GM12878 (cell line): ENCODE measurements around the gene AQP2. TPM values are rescaled to one million over a fixed set of nuclear protein-coding genes. Genes with fewer than 3 reads are reported as not detected.
A peak's percentile ranks its signal among the peaks of the same experiment; 100 is the strongest.

Source experiments
- ATF7 ChIP-seq: fragments of 450-650 bp; IDR thresholded peaks from 2 replicates; pipeline ENCODE4 v1.6.1; 2016; ENCODE audit warnings: low read depth, mild to moderate bottlenecking
- BHLHE40 ChIP-seq, 2 experiments: fragments of 450-650 bp in 1 of 2; IDR thresholded peaks; 2 replicates each; pipeline ENCODE4 v1.6.1; 2011 to 2017; ENCODE audit warnings: low read depth in 2 of 2, borderline replicate concordance in 1 of 2, improper control_type of control experiment in 1 of 2, low read length in 1 of 2, mild to moderate bottlenecking in 1 of 2
- CREB1 ChIP-seq: IDR thresholded peaks from 2 replicates; pipeline ENCODE4 v1.6.1; 2012; ENCODE audit warnings: low read depth, mild to moderate bottlenecking, inconsistent platforms
- CREM ChIP-seq: IDR thresholded peaks from 2 replicates; pipeline ENCODE4 v1.6.1; 2014; ENCODE audit warnings: antibody characterized with exemption, low read depth
- CTCF ChIP-seq, 3 experiments: IDR thresholded peaks in 2 of 3; conservative IDR thresholded peaks in 1 of 3; 2 replicates each; pipeline ENCODE4 v1.5.1; 2011; ENCODE audit warnings: low read depth in 3 of 3, low read length in 3 of 3, mild to moderate bottlenecking in 3 of 3, control low read depth in 2 of 3, moderate library complexity in 2 of 3, inconsistent platforms in 1 of 3, mixed read lengths in 1 of 3; ENCODE audit not compliant: control insufficient read depth in 2 of 3, insufficient read depth in 1 of 3; ENCODE audit errors: extremely low read depth in 1 of 3
- DPF2 ChIP-seq: fragments of 450-650 bp; IDR thresholded peaks from 2 replicates; pipeline ENCODE4 v1.6.1; 2017; ENCODE audit warnings: mild to moderate bottlenecking
- EED ChIP-seq: sonication (generic); IDR thresholded peaks from 2 replicates; pipeline ENCODE4 v1.6.1; 2016; ENCODE audit warnings: antibody characterized with exemption, low read depth
- ELK1 ChIP-seq: IDR thresholded peaks from 2 replicates; pipeline ENCODE4 v1.6.1; 2012; ENCODE audit warnings: low read depth, low read length, improper control_type of control experiment
- IKZF1 ChIP-seq: fragments of 450-650 bp; conservative IDR thresholded peaks from 2 replicates; pipeline ENCODE4 v1.6.1; 2017; ENCODE audit warnings: antibody characterized with exemption, mild to moderate bottlenecking
- KAT2A ChIP-seq: conservative IDR thresholded peaks from 2 replicates; pipeline ENCODE4 v1.6.1; 2011; ENCODE audit warnings: low read depth, low read length; ENCODE audit not compliant: control insufficient read depth
- LARP7 ChIP-seq: fragments of 450-650 bp; IDR thresholded peaks from 2 replicates; pipeline ENCODE4 v1.6.1; 2017; ENCODE audit warnings: mild to moderate bottlenecking
- MTA2 ChIP-seq: fragments of 450-650 bp; IDR thresholded peaks from 2 replicates; pipeline ENCODE4 v1.6.1; 2016; ENCODE audit warnings: low read depth, mild to moderate bottlenecking, moderate library complexity
- MXI1 ChIP-seq: fragments of 150-350 bp; IDR thresholded peaks from 2 replicates; pipeline ENCODE4 v1.6.1; 2011; ENCODE audit warnings: low read depth, mild to moderate bottlenecking, inconsistent platforms, low read length, improper control_type of control experiment
- NBN ChIP-seq: fragments of 450-650 bp; IDR thresholded peaks from 2 replicates; pipeline ENCODE4 v1.6.1; 2016
- NKRF ChIP-seq: fragments of 450-650 bp; conservative IDR thresholded peaks from 2 replicates; pipeline ENCODE4 v1.6.1; 2017; ENCODE audit warnings: mild to moderate bottlenecking, moderate library complexity
- PBX3 ChIP-seq: IDR thresholded peaks from 2 replicates; pipeline ENCODE4 v1.6.1; 2011; ENCODE audit warnings: mild to moderate bottlenecking, low read depth, low read length, moderate library complexity; ENCODE audit not compliant: insufficient replicate concordance
- PKNOX1 ChIP-seq: fragments of 450-650 bp; IDR thresholded peaks from 2 replicates; pipeline ENCODE4 v1.6.1; 2016; ENCODE audit warnings: mild to moderate bottlenecking
- RUNX3 ChIP-seq: IDR thresholded peaks from 2 replicates; pipeline ENCODE4 v1.6.1; 2012; ENCODE audit warnings: low read length, inconsistent platforms
- SMARCA5 ChIP-seq: fragments of 450-650 bp; IDR thresholded peaks from 2 replicates; pipeline ENCODE4 v1.6.1; 2017; ENCODE audit warnings: mild to moderate bottlenecking
- SMC3 ChIP-seq: IDR thresholded peaks from 2 replicates; pipeline ENCODE4 v1.6.1; 2011; ENCODE audit warnings: low read length, improper control_type of control experiment, borderline replicate concordance
- SP1 ChIP-seq: IDR thresholded peaks from one replicate; pipeline ENCODE4 v1.6.1; 2011; ENCODE audit warnings: low read depth, low read length
- USF2 ChIP-seq: IDR thresholded peaks from 2 replicates; pipeline ENCODE4 v1.6.1; 2011; ENCODE audit warnings: low read depth, low read length, improper control_type of control experiment, borderline replicate concordance
- YY1 ChIP-seq: IDR thresholded peaks from 2 replicates; pipeline ENCODE4 v1.6.1; 2011; ENCODE audit warnings: low read depth, mild to moderate bottlenecking, low read length
- polyA plus RNA-seq, 11 experiments: library from polyadenylated mRNA; depleted of rRNA in 4 of 11; unstranded in 6 of 11; stranded (reverse) in 5 of 11; fragments of >200 nt; fragmentation: Nextera tagmentation in 4 of 11; fragmentation: Illumina TruSeq in 1 of 11; extraction: Ambion mirVana in 4 of 11; extraction: Trizol in 1 of 11; gene quantifications; 1 replicate in 1 of 11; 2 replicates in 10 of 11; pipeline versions ENCODE4 v1.2.1 to v1.2.3, GENCODE V29; 2011 to 2016; ENCODE audit warnings: inconsistent platforms in 2 of 11, missing spikeins in 2 of 11, low read depth in 1 of 11
- total RNA-seq, 4 experiments: library from RNA; depleted of rRNA in 3 of 4; stranded (reverse); fragments of >200 nt in 3 of 4; fragmentation: Illumina TruSeq in 1 of 4; extraction: Trizol in 1 of 4; gene quantifications; 2 replicates each; pipeline versions ENCODE4 v1.2.1 to v1.2.3, GENCODE V29; 2013 to 2021

The AQP2 gene
- total and polyA plus RNA-seq, 10 of the 15 experiments (the other 5 are each of a cell fraction or from before 2014, with no cell fraction given) = not detected

GRCh38 chr12:49945394-49946080 lies 5.0 kb upstream of the AQP2 start (continued):
- TF ChIP-seq ELK1 (0 out of 2 replicates have a peak, but pooled peaks have one; percentile 26), MXI1 (no peak), USF2 (no peak), CREM (no peak), CREB1 (peak; percentile 41; the same call in 1 of the 2 replicates), KAT2A (no peak), PKNOX1 (peak; percentile 87), PBX3 (peak; percentile 59), CTCF (IDR thresholded peaks at IDR 0.05 in 2 of 3, conservative IDR thresholded peaks at IDR 0.05 in 1 of 3; ENCODE audit: control insufficient read depth in 2 of 3, extremely low read depth in 1 of 3, insufficient read depth in 1 of 3, low read depth in 3 of 3, low read length in 3 of 3) (peak; percentile 85 to 93 (median 92)), NKRF (no peak), IKZF1 (peak; percentile 39; the same call in 1 of the 2 replicates), SMC3 (peak; percentile 44; the same call in 1 of the 2 replicates), ATF7 (no peak), SMARCA5 (peak; percentile 48; the same call in 1 of the 2 replicates), YY1 (0 out of 2 replicates have a peak, but pooled peaks have one; percentile 54), MTA2 (no peak), BHLHE40 (IDR thresholded peaks at IDR 0.05; ENCODE audit: borderline replicate concordance in 1 of 2, low read depth in 2 of 2, low read length in 1 of 2) (0 out of 4 replicates have a peak, but pooled peaks of 1 of the 2 experiments have one; percentile 23), DPF2 (no peak), LARP7 (0 out of 2 replicates have a peak, but pooled peaks have one; percentile 27), SP1 (no peak), NBN (no peak), RUNX3 (peak; percentile 31; the same call in 1 of the 2 replicates), EED (no peak)
